ENCODE results near the gene SIRT7.
A peak's percentile ranks its signal among the peaks of the same experiment; 100 is the strongest.

SIRT7 gene

GRCh38 chr17:81867991-81868673, 49.8 kb downstream of the SIRT7 start:
- peaks cover 7 to 62% (median 22%) of the 10 kb centered on the region in 3 donors for H3K36me3 ChIP-seq
- no peak overlapping the region for H3K4me3 ChIP-seq
- intact Hi-C loops (cut with DNase I; ENCODE audit: low total_unique reads), result loop anchor here (2.0 kb wide), 1 partner anchor 55 kb away; no protein-coding TSS in a partner anchor

GRCh38 chr17:81867170-81867990, 50.6 kb downstream of the SIRT7 start:
- DNase-seq, result no peak
- Histone ChIP-seq H3K4me1 (peaks cover 0 to 62% (median 32%) of the 10 kb centered on the region in 4 donors), H3K9me3 (no peaks in the 10 kb centered on the region), H3K36me3 (peaks cover 7 to 62% (median 22%) of the 10 kb centered on the region in 3 donors), H3K4me3 (no peak overlapping the region), H3K27me3 (no peaks in the 10 kb centered on the region), H3K27ac (peak overlapping the region; percentile 87 to 97)
- intact Hi-C loops (cut with DNase I; ENCODE audit: low total_unique reads), result no loop called here
- no peak for TF ChIP-seq CTCF (IDR thresholded peaks at IDR 0.05)

More at GRCh38 chr17:81867991-81868673, 49.8 kb downstream of the SIRT7 start:
- peaks cover 0 to 67% (median 32%) of the 10 kb centered on the region in 4 donors for H3K4me1 ChIP-seq
- H3K27me3 ChIP-seq, result no peaks in the 10 kb centered on the region
- H3K9me3 ChIP-seq, result no peaks in the 10 kb centered on the region
- no peak for TF ChIP-seq CTCF (IDR thresholded peaks at IDR 0.05)
- H3K27ac ChIP-seq, result peak overlapping the region; percentile 87 to 97
- no peak for DNase-seq

- Histone ChIP-seq H3K9me3 (no peaks in the 10 kb centered on the region), H3K36me3 (peaks cover 7 to 62% (median 22%) of the 10 kb centered on the region in 3 donors), H3K4me3 (no peak overlapping the region), H3K4me1 (peaks cover 0 to 63% (median 36%) of the 10 kb centered on the region in 4 donors), H3K27ac (peak overlapping the region; percentile 12 to 87), H3K27me3 (no peaks in the 10 kb centered on the region)
- intact Hi-C loops (cut with DNase I; ENCODE audit: low total_unique reads), result no loop called here
- no peak for DNase-seq
- no peak for TF ChIP-seq CTCF (IDR thresholded peaks at IDR 0.05)
Observed at GRCh38 chr17:81866440-81867169, 51.4 kb downstream of the SIRT7 start.

- H3K4me1 ChIP-seq, result peaks cover 0 to 67% (median 40%) of the 10 kb centered on the region in 4 donors
- intact Hi-C loops (cut with DNase I; ENCODE audit: low total_unique reads), result no loop called here
- no peak overlapping the region for H3K27ac ChIP-seq
- H3K36me3 ChIP-seq, result peaks cover 7 to 62% (median 22%) of the 10 kb centered on the region in 3 donors
- no peak for TF ChIP-seq CTCF (IDR thresholded peaks at IDR 0.05)
- H3K4me3 ChIP-seq, result no peak overlapping the region
- DNase-seq, result no peak
- H3K27me3 ChIP-seq, result no peaks in the 10 kb centered on the region
- H3K9me3 ChIP-seq, result no peaks in the 10 kb centered on the region
Observed at GRCh38 chr17:81865733-81866439, 52.1 kb downstream of the SIRT7 start.

GRCh38 chr17:81865358-81865732, 52.6 kb downstream of the SIRT7 start:
- peaks cover 0 to 65% (median 40%) of the 10 kb centered on the region in 4 donors for H3K4me1 ChIP-seq
- peaks cover 7 to 62% (median 22%) of the 10 kb centered on the region in 3 donors for H3K36me3 ChIP-seq
- H3K27me3 ChIP-seq, result no peaks in the 10 kb centered on the region
- intact Hi-C loops (cut with DNase I; ENCODE audit: low total_unique reads), result no loop called here
- H3K4me3 ChIP-seq, result no peak overlapping the region
- no peaks in the 10 kb centered on the region for H3K9me3 ChIP-seq
- no peak overlapping the region for H3K27ac ChIP-seq
- DNase-seq, result no peak
- no peak for TF ChIP-seq CTCF (IDR thresholded peaks at IDR 0.05)
